ENCODE results near the gene NCAPD3. TPM values are rescaled to one million over a fixed set of nuclear protein-coding genes. Genes with fewer than 3 reads are reported as not detected.

The NCAPD3 gene
- total RNA-seq, 1 experiment from 2014 or later = 78.2 TPM

DNA sequence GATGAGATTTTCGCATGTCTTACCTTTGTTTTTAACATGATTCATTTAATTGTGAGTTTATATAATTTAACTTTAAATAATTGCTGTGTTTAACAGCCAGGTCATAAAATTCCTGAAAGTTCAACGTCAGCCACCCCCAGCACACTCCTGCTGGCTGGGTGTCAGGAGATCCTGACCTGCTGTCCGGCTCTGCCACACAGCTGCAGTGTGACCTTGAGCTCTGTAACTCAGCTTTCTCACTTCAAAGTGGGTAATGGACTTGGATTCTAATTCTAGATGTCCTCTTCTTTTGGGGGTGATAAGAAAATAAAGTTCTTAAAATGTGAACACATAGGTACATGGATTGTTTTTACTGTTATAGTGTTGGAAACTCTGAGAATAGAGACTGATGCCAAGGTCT lies 11.6 kb upstream of the NCAPD3 start:
- CTCF ChIA-PET = interaction anchor here (0.6 kb wide), 1 partner anchor 44 kb away, joined by 4 read pairs; no protein-coding TSS in a partner anchor
- no TSS peak for BruUV-seq (replicated peaks)

DNA sequence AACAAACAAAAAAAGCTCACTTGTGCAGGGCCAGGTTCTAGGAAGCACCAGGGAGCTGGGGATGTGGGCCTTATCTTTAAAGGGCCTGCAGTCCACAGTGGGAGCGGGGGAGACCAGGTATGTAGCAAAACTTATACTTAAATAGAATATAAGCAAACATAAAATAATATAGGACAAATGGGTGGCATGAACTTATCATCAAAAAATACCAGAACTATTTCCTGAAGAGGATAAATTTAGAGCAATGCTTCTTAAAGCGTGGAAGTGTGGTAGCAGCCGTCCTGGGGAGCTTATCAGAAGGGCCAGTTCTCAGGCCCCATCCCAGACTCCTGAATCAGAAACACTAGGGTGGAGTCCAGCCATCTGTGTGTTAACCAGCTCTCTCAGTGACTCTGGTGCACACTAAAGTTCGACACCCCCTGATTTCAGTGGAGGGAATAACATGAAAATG lies 10.0 kb upstream of the NCAPD3 start:
- no peak for DNase-seq
- intact Hi-C loops (cut with micrococcal nuclease; ENCODE audit: unreplicated experiment) = no loop called here
- no TSS peak for BruUV-seq (replicated peaks)
- TF ChIP-seq, protein P1, sequence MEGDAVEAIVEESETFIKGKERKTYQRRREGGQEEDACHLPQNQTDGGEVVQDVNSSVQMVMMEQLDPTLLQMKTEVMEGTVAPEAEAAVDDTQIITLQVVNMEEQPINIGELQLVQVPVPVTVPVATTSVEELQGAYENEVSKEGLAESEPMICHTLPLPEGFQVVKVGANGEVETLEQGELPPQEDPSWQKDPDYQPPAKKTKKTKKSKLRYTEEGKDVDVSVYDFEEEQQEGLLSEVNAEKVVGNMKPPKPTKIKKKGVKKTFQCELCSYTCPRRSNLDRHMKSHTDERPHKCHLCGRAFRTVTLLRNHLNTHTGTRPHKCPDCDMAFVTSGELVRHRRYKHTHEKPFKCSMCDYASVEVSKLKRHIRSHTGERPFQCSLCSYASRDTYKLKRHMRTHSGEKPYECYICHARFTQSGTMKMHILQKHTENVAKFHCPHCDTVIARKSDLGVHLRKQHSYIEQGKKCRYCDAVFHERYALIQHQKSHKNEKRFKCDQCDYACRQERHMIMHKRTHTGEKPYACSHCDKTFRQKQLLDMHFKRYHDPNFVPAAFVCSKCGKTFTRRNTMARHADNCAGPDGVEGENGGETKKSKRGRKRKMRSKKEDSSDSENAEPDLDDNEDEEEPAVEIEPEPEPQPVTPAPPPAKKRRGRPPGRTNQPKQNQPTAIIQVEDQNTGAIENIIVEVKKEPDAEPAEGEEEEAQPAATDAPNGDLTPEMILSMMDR (IDR thresholded peaks at IDR 0.05; ENCODE audit: unreplicated experiment) = no peak
- H3K9me3 Mint-ChIP-seq (ENCODE audit: low read depth, unreplicated experiment) = no peaks in the 10 kb centered on the region
- CTCF ChIA-PET = no interaction called here
- H3K36me3 Mint-ChIP-seq (ENCODE audit: insufficient read depth, unreplicated experiment) = no peaks in the 10 kb centered on the region
- peaks cover 12% of the 10 kb centered on the region for H3K4me1 Mint-ChIP-seq (ENCODE audit: low read depth, unreplicated experiment)
- H3K27me3 Mint-ChIP-seq (ENCODE audit: unreplicated experiment) = no peaks in the 10 kb centered on the region
- H3K4me3 Mint-ChIP-seq (ENCODE audit: low read depth, unreplicated experiment) = no peak overlapping the region
- no peak overlapping the region for H3K27ac Mint-ChIP-seq (ENCODE audit: unreplicated experiment)

More for the DNA sequence above, 11.6 kb upstream of the NCAPD3 start:
- TF ChIP-seq, protein P1 (IDR thresholded peaks at IDR 0.05; ENCODE audit: unreplicated experiment) = no peak
- H3K27me3 Mint-ChIP-seq (ENCODE audit: unreplicated experiment) = no peaks in the 10 kb centered on the region
- DNase-seq = no peak
- intact Hi-C loops (cut with micrococcal nuclease; ENCODE audit: unreplicated experiment) = no loop called here
- H3K4me1 Mint-ChIP-seq (ENCODE audit: low read depth, unreplicated experiment) = no peaks in the 10 kb centered on the region
- no peaks in the 10 kb centered on the region for H3K9me3 Mint-ChIP-seq (ENCODE audit: low read depth, unreplicated experiment)
- no peak overlapping the region for H3K27ac Mint-ChIP-seq (ENCODE audit: unreplicated experiment)
- H3K36me3 Mint-ChIP-seq (ENCODE audit: insufficient read depth, unreplicated experiment) = no peaks in the 10 kb centered on the region
- no peak overlapping the region for H3K4me3 Mint-ChIP-seq (ENCODE audit: low read depth, unreplicated experiment)

DNA sequence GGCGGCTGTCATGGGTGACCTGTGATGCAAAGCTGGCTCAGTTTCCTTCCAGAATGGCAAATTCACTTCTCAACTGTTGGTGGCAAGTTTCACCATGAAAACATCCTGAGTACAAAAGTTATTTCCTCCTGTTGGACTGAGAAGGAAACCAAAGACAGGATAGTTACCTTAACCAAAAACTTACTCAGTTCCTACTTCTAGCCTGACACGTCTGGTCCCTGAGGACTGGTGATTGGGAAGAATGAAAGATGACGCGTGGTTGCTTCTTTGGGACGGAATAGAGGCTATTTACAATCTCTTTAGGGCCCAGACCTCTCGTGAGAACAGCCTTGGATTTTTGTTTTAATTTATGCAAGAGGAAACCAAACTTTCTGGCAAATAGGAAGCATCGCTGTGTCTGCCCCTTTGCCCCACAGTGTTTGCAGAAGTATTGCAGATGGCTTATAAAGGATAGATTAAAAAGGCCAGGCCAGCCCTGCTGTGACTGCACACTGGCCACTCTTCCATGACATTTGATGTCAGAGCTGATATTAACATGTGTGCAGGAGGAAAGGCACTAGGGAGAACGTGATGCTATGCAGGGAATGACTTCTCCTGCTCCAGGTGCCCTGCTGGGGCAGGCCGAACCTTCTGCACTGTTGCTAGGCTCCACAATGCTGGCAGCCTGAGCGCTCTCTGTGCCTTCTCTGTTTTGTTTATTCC lies 8.3 kb upstream of the NCAPD3 start:
- H3K27ac Mint-ChIP-seq (ENCODE audit: unreplicated experiment) = no peak overlapping the region
- CTCF ChIA-PET = no interaction called here

DNA sequence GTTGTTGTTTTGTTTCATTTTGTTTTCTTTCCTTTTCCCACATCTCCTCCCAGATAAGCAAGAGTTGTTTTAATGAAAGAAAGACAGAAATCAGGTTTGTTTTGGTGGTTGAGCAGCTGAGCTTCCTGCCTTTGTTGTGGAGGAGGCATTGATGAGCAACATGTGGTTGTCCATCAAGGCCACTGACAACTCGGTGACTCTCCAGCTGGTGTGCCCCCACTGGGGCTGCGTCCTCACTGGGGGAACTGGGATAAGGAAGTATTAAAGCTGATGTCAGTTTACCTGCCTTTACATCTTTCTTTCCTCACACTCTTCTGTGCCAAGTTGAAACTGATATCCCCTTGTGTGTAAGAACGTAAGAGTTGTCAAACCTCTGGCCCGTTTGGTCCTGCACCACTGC lies 6.6 kb upstream of the NCAPD3 start:
- peaks cover 34% of the 10 kb centered on the region for H3K4me1 Mint-ChIP-seq (ENCODE audit: low read depth, unreplicated experiment)
- no peak overlapping the region for H3K4me3 Mint-ChIP-seq (ENCODE audit: low read depth, unreplicated experiment)

More for the DNA sequence above, 8.3 kb upstream of the NCAPD3 start:
- H3K4me3 Mint-ChIP-seq (ENCODE audit: low read depth, unreplicated experiment) = no peak overlapping the region
- no TSS peak for BruUV-seq (replicated peaks)
- TF ChIP-seq, protein P1 (IDR thresholded peaks at IDR 0.05; ENCODE audit: unreplicated experiment) = no peak
- no peaks in the 10 kb centered on the region for H3K27me3 Mint-ChIP-seq (ENCODE audit: unreplicated experiment)
- intact Hi-C loops (cut with micrococcal nuclease; ENCODE audit: unreplicated experiment) = no loop called here
- peaks cover 19% of the 10 kb centered on the region for H3K4me1 Mint-ChIP-seq (ENCODE audit: low read depth, unreplicated experiment)
- DNase-seq = no peak
- H3K9me3 Mint-ChIP-seq (ENCODE audit: low read depth, unreplicated experiment) = no peaks in the 10 kb centered on the region
- no peaks in the 10 kb centered on the region for H3K36me3 Mint-ChIP-seq (ENCODE audit: insufficient read depth, unreplicated experiment)

More for the DNA sequence above, 6.6 kb upstream of the NCAPD3 start:
- CTCF ChIA-PET = no interaction called here
- intact Hi-C loops (cut with micrococcal nuclease; ENCODE audit: unreplicated experiment) = no loop called here
- H3K27ac Mint-ChIP-seq (ENCODE audit: unreplicated experiment) = no peak overlapping the region
- H3K36me3 Mint-ChIP-seq (ENCODE audit: insufficient read depth, unreplicated experiment) = peaks cover 5% of the 10 kb centered on the region
- BruUV-seq (replicated peaks) = no TSS peak
- H3K9me3 Mint-ChIP-seq (ENCODE audit: low read depth, unreplicated experiment) = no peaks in the 10 kb centered on the region
- no peak for DNase-seq
- H3K27me3 Mint-ChIP-seq (ENCODE audit: unreplicated experiment) = no peaks in the 10 kb centered on the region
- TF ChIP-seq, protein P1 (IDR thresholded peaks at IDR 0.05; ENCODE audit: unreplicated experiment) = no peak

Data from Calu3 (cell line).